Vagina (tissue), 2 donors: ENCODE results near the gene NEAT1. TPM values are rescaled to one million over a fixed set of nuclear protein-coding genes. Genes with fewer than 3 reads are reported as not detected.
A peak's percentile ranks its signal among the peaks of the same experiment; 100 is the strongest.

Source experiments
- DNase-seq, 2 donors: peaks; one replicate each; pipeline ENCODE4 v3.0.0-alpha.2; 2017; ENCODE audit errors: extremely low spot score in 2 of 2
- H3K27ac ChIP-seq: fragments of 200-600 bp; sonication (generic); one replicate; pipeline ENCODE4 v1.5.1; 2019
- H3K27me3 ChIP-seq: fragments of 200-600 bp; sonication (generic); one replicate; pipeline ENCODE4 v1.5.1; 2019
- H3K36me3 ChIP-seq, 2 donors: fragments of 200-600 bp; sonication (generic); one replicate each; pipeline ENCODE4 v1.5.1; 2017 to 2019
- H3K4me1 ChIP-seq: fragments of 200-600 bp; sonication (generic); one replicate; pipeline ENCODE4 v1.5.1; 2019
- H3K4me3 ChIP-seq, 2 donors: fragments of 200-600 bp; sonication (generic); 1 replicate in 1 of 2; 2 replicates in 1 of 2; pipeline ENCODE4 v1.5.1; 2016 to 2019
- H3K9me3 ChIP-seq: fragments of 200-600 bp; sonication (generic); one replicate; pipeline ENCODE4 v1.5.1; 2019
- CTCF ChIP-seq, 3 experiments: fragments of 450-650 bp in 2 of 3; fragments of 200-600 bp in 1 of 3; sonication (generic) in 1 of 3; IDR thresholded peaks; one replicate each; pipeline ENCODE4 v1.5.1; 2017 to 2019; ENCODE audit warnings: antibody characterized with exemption in 3 of 3, mild to moderate bottlenecking in 2 of 3, moderate library complexity in 2 of 3
- POLR2A ChIP-seq, 2 donors: fragments of 450-650 bp; IDR thresholded peaks; one replicate each; pipeline ENCODE4 v1.6.1; 2017; ENCODE audit warnings: antibody characterized with exemption in 2 of 2, mild to moderate bottlenecking in 2 of 2, moderate library complexity in 2 of 2
- POLR2AphosphoS5 ChIP-seq, 2 donors: sonication (generic); formaldehyde crosslinking; IDR thresholded peaks; one replicate each; pipeline ENCODE4 v1.9.0; 2017; ENCODE audit warnings: antibody characterized with exemption in 2 of 2, mild to moderate bottlenecking in 2 of 2, low read depth in 1 of 2; ENCODE audit not compliant: insufficient read depth in 1 of 2
- intact Hi-C: fragments of 100-400 bp; cut with DNase I; formaldehyde crosslinking; loops from one replicate; pipeline ENCODE4 v1.15.1; 2023
- total RNA-seq: library from RNA; depleted of rRNA; stranded (reverse); fragments of >200 nt; gene quantifications from one replicate; pipeline ENCODE4 v1.2.3, GENCODE V29; 2016

Gene NEAT1
- total RNA-seq, 1 donor from 2014 or later, result 857 TPM

- H3K27ac ChIP-seq, result peak overlapping the region; percentile 99
- H3K4me1 ChIP-seq, result peaks cover 59% of the 10 kb centered on the region
- peaks cover 0 to 15% of the 10 kb centered on the region in 2 donors for H3K36me3 ChIP-seq
- no peaks in the 10 kb centered on the region for H3K27me3 ChIP-seq
- peak overlapping the region; percentile 58 to 96 for H3K4me3 ChIP-seq
- DNase-seq, result peak in 1 of 2 donors; percentile 97
- TF ChIP-seq POLR2AphosphoS5 (IDR thresholded peaks at IDR 0.05; ENCODE audit: insufficient read depth in 1 of 2, low read depth in 1 of 2) (peak; percentile 77 to 86), POLR2A (IDR thresholded peaks at IDR 0.05) (peak in 1 of 2 donors; percentile 19), CTCF (IDR thresholded peaks at IDR 0.05) (peak; percentile 96 to 100 (median 97))
- intact Hi-C loops, result loop anchor here (2.0 to 5.0 kb wide), 2 partner anchors 34 to 92 kb away; partner anchors contain the start of gene SLC25A45
- H3K9me3 ChIP-seq, result no peaks in the 10 kb centered on the region
These were observed 6.2 kb upstream of the NEAT1 start for GRCh38 chr11:65416341-65416824.

- TF ChIP-seq CTCF (IDR thresholded peaks at IDR 0.05) (no peak), POLR2A (IDR thresholded peaks at IDR 0.05) (no peak), POLR2AphosphoS5 (IDR thresholded peaks at IDR 0.05; ENCODE audit: insufficient read depth in 1 of 2, low read depth in 1 of 2) (no peak)
- peak in 1 of 2 donors; percentile 87 for DNase-seq
- Histone ChIP-seq H3K36me3 (peaks cover 0 to 8% of the 10 kb centered on the region in 2 donors), H3K27me3 (no peaks in the 10 kb centered on the region), H3K4me3 (peak overlapping the region; percentile 58 to 96), H3K27ac (peak overlapping the region; percentile 99), H3K4me1 (peaks cover 59% of the 10 kb centered on the region), H3K9me3 (no peaks in the 10 kb centered on the region)
- intact Hi-C loops, result loop anchor here (2.0 to 5.0 kb wide), 2 partner anchors 35 to 92 kb away; partner anchors contain the start of gene SLC25A45
These were observed 5.5 kb upstream of the NEAT1 start for GRCh38 chr11:65416841-65417701.

- peaks cover 55% of the 10 kb centered on the region for H3K4me1 ChIP-seq
- intact Hi-C loops, result loop anchor here (2.0 to 5.0 kb wide), 2 partner anchors 36 to 91 kb away; partner anchors contain the start of gene SLC25A45
- TF ChIP-seq POLR2AphosphoS5 (IDR thresholded peaks at IDR 0.05; ENCODE audit: insufficient read depth in 1 of 2, low read depth in 1 of 2) (no peak), POLR2A (IDR thresholded peaks at IDR 0.05) (no peak), CTCF (IDR thresholded peaks at IDR 0.05) (no peak)
- peak overlapping the region; percentile 58 to 96 for H3K4me3 ChIP-seq
- no peaks in the 10 kb centered on the region for H3K9me3 ChIP-seq
- peaks cover 0 to 4% of the 10 kb centered on the region in 2 donors for H3K36me3 ChIP-seq
- H3K27me3 ChIP-seq, result no peaks in the 10 kb centered on the region
- H3K27ac ChIP-seq, result peak overlapping the region; percentile 99
- peak in 1 of 2 donors; percentile 94 for DNase-seq
These were observed 4.7 kb upstream of the NEAT1 start for GRCh38 chr11:65417702-65418430.

- no peaks in the 10 kb centered on the region for H3K9me3 ChIP-seq
- H3K27me3 ChIP-seq, result no peaks in the 10 kb centered on the region
- DNase-seq, result no peak
- intact Hi-C loops, result loop anchor here (5.0 kb wide), 1 partner anchor 36 kb away; the partner anchor contains the start of gene SLC25A45
- H3K36me3 ChIP-seq, result peaks cover 0 to 4% of the 10 kb centered on the region in 2 donors
- peaks cover 55% of the 10 kb centered on the region for H3K4me1 ChIP-seq
- peak overlapping the region; percentile 99 for H3K27ac ChIP-seq
- peak overlapping the region; percentile 58 to 96 for H3K4me3 ChIP-seq
- TF ChIP-seq POLR2AphosphoS5 (IDR thresholded peaks at IDR 0.05; ENCODE audit: insufficient read depth in 1 of 2, low read depth in 1 of 2), result no peak
- TF ChIP-seq POLR2A (IDR thresholded peaks at IDR 0.05), result peak in 1 of 2 donors; percentile 29
These were observed 4.2 kb upstream of the NEAT1 start for GRCh38 chr11:65418431-65418680.
